OCI-LY7 (cell line): ENCODE measurements around the gene OR6A2. TPM values are rescaled to one million over a fixed set of nuclear protein-coding genes. Genes with fewer than 3 reads are reported as not detected.
"Not testable (repeated sequence)": the region's sequence is repeated elsewhere in the genome, so short reads cannot be mapped to it uniquely, and the experiment has no call there.

Source experiments
- BruUV-seq: library from RNA; stranded (reverse); fragments of 400-500 nt; replicated peaks from 2 replicates; lab custom pipeline; 2021; lab: Mats Ljungman, UMichigan
- CTCF ChIA-PET: fragments of 300-600 bp; sonication (Branson Sonifier 250); formaldehyde crosslinking; loops from one replicate; lab custom pipeline; 2022; ENCODE audit warnings: antibody characterized with exemption; ENCODE audit not compliant: unreplicated experiment; lab: Charles Lee
- POLR2A ChIA-PET: fragments of 300-600 bp; sonication (Branson Sonifier 250); formaldehyde crosslinking; loops from one replicate; lab custom pipeline; 2022; ENCODE audit warnings: antibody characterized with exemption; lab: Charles Lee
- DNase-seq: peaks from one replicate; pipeline ENCODE4 v3.0.0-alpha.2; 2015; ENCODE audit warnings: low spot score
- H2AFZ ChIP-seq: fragments of 200-600 bp; sonication (generic), shearing (Covaris generic); 2 replicates; pipeline ENCODE4 v1.6.1; 2014; ENCODE audit warnings: mild to moderate bottlenecking, antibody characterized with exemption, low read length, moderate library complexity
- H3K27ac ChIP-seq: fragments of 200-600 bp; sonication (generic); 2 replicates; pipeline ENCODE4 v1.5.1; 2014; ENCODE audit warnings: mixed run types, low read depth, mild to moderate bottlenecking, moderate library complexity, low read length, inconsistent platforms; ENCODE audit not compliant: poor library complexity, severe bottlenecking
- H3K36me3 ChIP-seq: fragments of 200-600 bp; sonication (generic); 2 replicates; pipeline ENCODE4 v1.6.1; 2014; ENCODE audit warnings: mild to moderate bottlenecking, antibody characterized with exemption, low read length, moderate library complexity, mixed read lengths; ENCODE audit not compliant: insufficient read depth
- H3K4me1 ChIP-seq: fragments of 200-600 bp; sonication (generic); 2 replicates; pipeline ENCODE4 v1.5.1; 2014; ENCODE audit warnings: mild to moderate bottlenecking, low read length; ENCODE audit not compliant: insufficient read depth, poor library complexity, severe bottlenecking
- H3K4me2 ChIP-seq: fragments of 200-600 bp; sonication (generic); 2 replicates; pipeline ENCODE4 v1.6.1; 2014; ENCODE audit warnings: mild to moderate bottlenecking, low read length
- H3K4me3 ChIP-seq: fragments of 200-600 bp; sonication (generic); 2 replicates; pipeline ENCODE4 v1.5.1; 2014; ENCODE audit warnings: mild to moderate bottlenecking, low read depth, low read length; ENCODE audit not compliant: poor library complexity, severe bottlenecking
- H3K79me2 ChIP-seq: fragments of 200-600 bp; sonication (generic); 2 replicates; pipeline ENCODE4 v1.6.1; 2016; ENCODE audit warnings: low read depth, mild to moderate bottlenecking, low read length, moderate library complexity, mixed read lengths; ENCODE audit not compliant: insufficient read depth
- H3K9me2 ChIP-seq: fragments of 200-600 bp; sonication (generic); 2 replicates; pipeline ENCODE4 v1.6.1; 2016; ENCODE audit warnings: mild to moderate bottlenecking, low read length, mixed read lengths; ENCODE audit not compliant: insufficient read depth
- H3K9me3 ChIP-seq: fragments of 200-600 bp; sonication (generic); 2 replicates; pipeline ENCODE4 v1.6.1; 2014; ENCODE audit warnings: mild to moderate bottlenecking, mixed run types, low read length, mixed read lengths
- H4K20me1 ChIP-seq: fragments of 200-600 bp; sonication (generic); 2 replicates; pipeline ENCODE4 v1.6.1; 2014; ENCODE audit warnings: mild to moderate bottlenecking, antibody characterized with exemption, low read length, moderate library complexity, mixed read lengths; ENCODE audit not compliant: insufficient read depth
- CTCF ChIP-seq: fragments of 200-600 bp; sonication (generic); conservative IDR thresholded peaks from 2 replicates; pipeline ENCODE4 v1.5.1; 2014; ENCODE audit warnings: mild to moderate bottlenecking, antibody characterized with exemption, low read length, moderate library complexity, mixed read lengths
- EZH2phosphoT487 ChIP-seq: fragments of 200-600 bp; sonication (generic); IDR thresholded peaks from 2 replicates; pipeline ENCODE4 v1.6.1; 2018; ENCODE audit warnings: low read depth, borderline replicate concordance, mild to moderate bottlenecking, mixed run types, antibody characterized with exemption, low read length, moderate library complexity, mixed read lengths
- intact Hi-C: fragments of 100-400 bp; cut with micrococcal nuclease; formaldehyde crosslinking; loops from one replicate; pipeline ENCODE4 v1.10.0; 2022; ENCODE audit not compliant: unreplicated experiment
- total RNA-seq, 2 experiments: library from RNA; depleted of rRNA in 1 of 2; stranded (reverse); fragments of >200 nt in 1 of 2; shearing (Covaris generic) in 1 of 2; gene quantifications; 2 replicates each; pipeline ENCODE4 v1.2.3, GENCODE V29; 2014 to 2022

Gene OR6A2
- total RNA-seq, 2 experiments from 2014 or later, result 2.2 TPM

GRCh38 chr11:6817694-6818093 is 18.2 kb upstream of the OR6A2 start:
- Histone ChIP-seq H3K79me2 (no peaks in the 10 kb centered on the region), H3K4me2 (no peak overlapping the region), H3K4me3 (no peak overlapping the region), H3K27ac (no peak overlapping the region), H2AFZ (no peak overlapping the region), H4K20me1 (no peaks in the 10 kb centered on the region), H3K4me1 (no peaks in the 10 kb centered on the region), H3K9me2 (no peaks in the 10 kb centered on the region), H3K9me3 (no peaks in the 10 kb centered on the region; the same call in 1 of the 2 replicates), H3K36me3 (no peaks in the 10 kb centered on the region)
- intact Hi-C loops, result loop anchor here (2.0 to 10.0 kb wide), 2 partner anchors 29 to 457 kb away; no protein-coding TSS in a partner anchor
- CTCF ChIA-PET, result no interaction called here
- no TSS peak for BruUV-seq
- DNase-seq, result no peak
- no peak for TF ChIP-seq EZH2phosphoT487
- no peak for TF ChIP-seq CTCF
- POLR2A ChIA-PET, result interaction anchor here (0.6 to 1.4 kb wide), 3 partner anchors 16 to 110 kb away, joined by 3 read pairs; no protein-coding TSS in a partner anchor

GRCh38 chr11:6813656-6814055 is 14.2 kb upstream of the OR6A2 start:
- no peak overlapping the region for H3K27ac ChIP-seq
- no peak for DNase-seq
- no peaks in the 10 kb centered on the region for H3K4me1 ChIP-seq
- H3K9me2 ChIP-seq, result no peaks in the 10 kb centered on the region
- no peak overlapping the region for H2AFZ ChIP-seq
- H3K4me2 ChIP-seq, result no peak overlapping the region
- H3K79me2 ChIP-seq, result no peaks in the 10 kb centered on the region
- H3K4me3 ChIP-seq, result no peak overlapping the region
- BruUV-seq, result no TSS peak
- H3K9me3 ChIP-seq, result no peaks in the 10 kb centered on the region
- ChIA-PET CTCF (no interaction called here), POLR2A (no interaction called here)
- TF ChIP-seq CTCF (no peak), EZH2phosphoT487 (no peak)
- H4K20me1 ChIP-seq, result no peaks in the 10 kb centered on the region
- no peaks in the 10 kb centered on the region for H3K36me3 ChIP-seq
- intact Hi-C loops, result loop anchor here (5.0 to 10.0 kb wide), 2 partner anchors 461 to 629 kb away; no protein-coding TSS in a partner anchor

- no peaks in the 10 kb centered on the region for H3K79me2 ChIP-seq
- no peak overlapping the region for H3K27ac ChIP-seq
- no peaks in the 10 kb centered on the region for H3K9me3 ChIP-seq
- ChIA-PET CTCF (interaction anchor here (0.6 to 1.6 kb wide), 5 partner anchors 11 to 284 kb away, joined by 3 to 5 read pairs (median 3); no protein-coding TSS in a partner anchor), POLR2A (interaction anchor here (0.6 to 0.8 kb wide), 3 partner anchors 11 to 626 kb away, joined by 3 read pairs; partner anchors contain the start of gene OR10A2)
- DNase-seq, result peak; percentile 61
- no peaks in the 10 kb centered on the region for H3K4me1 ChIP-seq
- H3K4me3 ChIP-seq, result no peak overlapping the region
- no peaks in the 10 kb centered on the region for H3K9me2 ChIP-seq
- H2AFZ ChIP-seq, result no peak overlapping the region
- TF ChIP-seq EZH2phosphoT487 (no peak), CTCF (peak; percentile 95)
- no peaks in the 10 kb centered on the region for H3K36me3 ChIP-seq
- H3K4me2 ChIP-seq, result no peak overlapping the region
- intact Hi-C loops, result loop anchor here (5.0 to 10.0 kb wide), 2 partner anchors 462 to 630 kb away; no protein-coding TSS in a partner anchor
- BruUV-seq, result no TSS peak
- no peaks in the 10 kb centered on the region for H4K20me1 ChIP-seq
Measured at GRCh38 chr11:6812390-6813005, 13.0 kb upstream of the OR6A2 start.

DNA sequence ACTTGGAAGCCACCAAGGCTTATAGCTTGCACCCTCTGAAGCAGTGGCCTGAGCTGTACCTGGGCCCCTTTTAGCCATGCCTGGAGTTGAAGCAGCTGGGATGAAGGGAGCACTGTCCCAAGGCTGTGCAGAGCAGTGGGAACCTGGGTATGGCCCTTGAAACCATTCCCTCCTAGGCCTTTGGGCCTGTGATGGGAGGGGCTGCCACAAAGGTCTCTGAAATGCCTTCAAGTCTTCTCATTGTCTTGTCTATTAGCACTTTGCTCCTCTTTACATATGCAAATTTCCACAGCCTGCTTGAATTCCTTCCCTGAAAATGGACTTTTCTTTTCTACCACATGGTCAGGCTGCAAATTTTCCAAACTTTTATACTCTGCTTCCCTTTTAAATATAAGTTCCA is 1.6 kb upstream of the OR6A2 start:
- H3K36me3 ChIP-seq, H3K9me3 ChIP-seq, H3K4me1 ChIP-seq, H3K27ac ChIP-seq, BruUV-seq, H3K4me3 ChIP-seq, H2AFZ ChIP-seq, H3K79me2 ChIP-seq, intact Hi-C loops, CTCF ChIA-PET, DNase-seq, H4K20me1 ChIP-seq, H3K9me2 ChIP-seq, POLR2A ChIA-PET, H3K4me2 ChIP-seq: not testable (repeated sequence)
